K562 (cell line): Measurements from ENCODE around the gene GASK1B. TPM values are rescaled to one million over a fixed set of nuclear protein-coding genes. Genes with fewer than 3 reads are reported as not detected.

Experiments
- BHLHE40 ChIP-seq: IDR thresholded peaks from 2 replicates; pipeline ENCODE4 v1.6.1; 2011; ENCODE audit warnings: low read length, improper control_type of control experiment
- CC2D1A ChIP-seq: fragments of 450-650 bp; IDR thresholded peaks from 2 replicates; pipeline ENCODE4 v1.6.1; 2017; ENCODE audit warnings: mild to moderate bottlenecking
- CREB5 ChIP-seq: fragments of 250-450 bp; sonication (Bioruptor Pico); IDR thresholded peaks from 2 replicates; pipeline ENCODE4 v1.5.0; 2020; ENCODE audit warnings: mild to moderate bottlenecking
- EHMT2 ChIP-seq: fragments of 450-650 bp; IDR thresholded peaks from 2 replicates; pipeline ENCODE4 v1.6.1; 2018; ENCODE audit warnings: antibody characterized with exemption
- ELF1 ChIP-seq: fragments of 200-800 bp; sonication (Bioruptor generic); IDR thresholded peaks from 2 replicates; pipeline ENCODE4 v1.6.1; 2016; ENCODE audit warnings: missing genetic modification characterization, missing compliant biosample characterization
- HIVEP1 ChIP-seq: fragments of 250-450 bp; sonication (Bioruptor Pico); IDR thresholded peaks from 2 replicates; pipeline ENCODE4 v1.4.0; 2020; ENCODE audit warnings: mild to moderate bottlenecking
- L3MBTL2 ChIP-seq: fragments of 450-650 bp; IDR thresholded peaks from 2 replicates; pipeline ENCODE4 v1.6.1; 2016; ENCODE audit warnings: mild to moderate bottlenecking, moderate library complexity
- MAX ChIP-seq: sonication (generic); formaldehyde crosslinking; IDR thresholded peaks from 2 replicates; pipeline ENCODE4 v1.9.0; 2022; ENCODE audit warnings: mild to moderate bottlenecking, missing genetic modification reagents
- MTA1 ChIP-seq: fragments of 450-650 bp; IDR thresholded peaks from 2 replicates; pipeline ENCODE4 v1.6.1; 2017; ENCODE audit warnings: borderline replicate concordance
- NRF1 ChIP-seq, 2 experiments: fragments of 450-650 bp; IDR thresholded peaks in 1 of 2; conservative IDR thresholded peaks in 1 of 2; 2 replicates each; pipeline ENCODE4 v1.6.1; 2014; ENCODE audit warnings: mild to moderate bottlenecking in 2 of 2
- POLR2AphosphoS5 ChIP-seq: IDR thresholded peaks from 2 replicates; pipeline ENCODE4 v1.6.1; 2011; ENCODE audit warnings: mild to moderate bottlenecking, low read depth, low read length, moderate library complexity; ENCODE audit not compliant: control insufficient read depth, insufficient read depth
- POU5F1 ChIP-seq: fragments of 150-350 bp; IDR thresholded peaks from 2 replicates; pipeline ENCODE4 v1.6.1; 2014; ENCODE audit warnings: borderline replicate concordance, low read length, low read depth, mild to moderate bottlenecking; ENCODE audit not compliant: partially characterized antibody
- RAD51 ChIP-seq: fragments of 450-650 bp; IDR thresholded peaks from 2 replicates; pipeline ENCODE4 v1.7.1; 2016; ENCODE audit warnings: low read depth, mild to moderate bottlenecking, borderline replicate concordance
- ZBTB11 ChIP-seq, 3 experiments: fragments of 200-800 bp in 1 of 3; fragments of 250-450 bp in 1 of 3; fragments of 450-650 bp in 1 of 3; sonication (Bioruptor Pico) in 1 of 3; sonication (Bioruptor generic) in 1 of 3; formaldehyde crosslinking in 1 of 3; IDR thresholded peaks; 2 replicates each; pipeline versions ENCODE4 v1.6.1 to v1.8.0; 2016 to 2022; ENCODE audit warnings: mild to moderate bottlenecking in 2 of 3, missing genetic modification characterization in 2 of 3, missing compliant biosample characterization in 1 of 3, moderate library complexity in 1 of 3
- polyA plus RNA-seq, 8 experiments: library from polyadenylated mRNA; depleted of rRNA in 4 of 8; stranded (reverse) in 5 of 8; unstranded in 3 of 8; fragments of >200 nt; fragmentation: Nextera tagmentation in 2 of 8; fragmentation: Illumina TruSeq in 1 of 8; extraction: Ambion mirVana in 2 of 8; extraction: Trizol in 1 of 8; gene quantifications; 2 replicates each; pipeline versions ENCODE4 v1.2.1 to v1.2.3, GENCODE V29; 2011 to 2014; ENCODE audit warnings: inconsistent platforms in 1 of 8, missing spikeins in 1 of 8
- total RNA-seq, 7 experiments: library from RNA; depleted of rRNA in 6 of 7; stranded (reverse); fragments of >200 nt in 6 of 7; fragmentation: Illumina TruSeq in 2 of 7; extraction: Trizol in 2 of 7; gene quantifications; 2 replicates each; pipeline versions ENCODE4 v1.2.1 to v1.2.3, GENCODE V29; 2011 to 2021; ENCODE audit warnings: low replicate concordance in 1 of 7

Gene GASK1B
- total and polyA plus RNA-seq, 9 of the 15 experiments (the other 6 are each of a cell fraction or from before 2014, with no cell fraction given) = 0.13 to 1.2 (median 0.61) TPM

- TF ChIP-seq ZBTB11 (CRISPR knock-in tag; IDR thresholded peaks at IDR 0.05) (peak in 2 of 3 experiments; percentile 58 to 92; a peak in 3 of 6 replicates), ELF1 (tag) (peak; percentile 68), POU5F1 (no peak), MTA1 (peak; percentile 86), HIVEP1 (CRISPR knock-in tag) (0 out of 2 replicates have a peak, but pooled peaks have one; percentile 36), CREB5 (CRISPR knock-in tag) (no peak), RAD51 (no peak), MAX (0 out of 2 replicates have a peak, but pooled peaks have one; percentile 18), POLR2AphosphoS5 (no peak), BHLHE40 (peak; percentile 72), EHMT2 (peak; percentile 91), L3MBTL2 (peak; percentile 67; the same call in 1 of the 2 replicates), CC2D1A (peak; percentile 63; the same call in 1 of the 2 replicates), NRF1 (conservative IDR thresholded peaks at IDR 0.05 in 1 of 2, IDR thresholded peaks at IDR 0.05 in 1 of 2) (peak; percentile 53 to 54; a peak in 3 of 4 replicates)
Measured at GRCh38 chr4:158182736-158183135, 9.9 kb upstream of the GASK1B start (continued).
